HT1080 (cell line): ENCODE data around the gene DUSP9. TPM values are rescaled to one million over a fixed set of nuclear protein-coding genes. Genes with fewer than 3 reads are reported as not detected.

Experiments
- DNase-seq: peaks from one replicate; pipeline ENCODE4 v3.0.0-alpha.2; 2015; ENCODE audit warnings: low read depth
- total RNA-seq: library from RNA; depleted of rRNA; stranded (reverse); fragments of >200 nt; shearing (Covaris generic); gene quantifications from 2 replicates; pipeline ENCODE4 v1.2.3, GENCODE V29; 2014

The DUSP9 gene
- total RNA-seq, 1 experiment from 2014 or later: not detected

DNA sequence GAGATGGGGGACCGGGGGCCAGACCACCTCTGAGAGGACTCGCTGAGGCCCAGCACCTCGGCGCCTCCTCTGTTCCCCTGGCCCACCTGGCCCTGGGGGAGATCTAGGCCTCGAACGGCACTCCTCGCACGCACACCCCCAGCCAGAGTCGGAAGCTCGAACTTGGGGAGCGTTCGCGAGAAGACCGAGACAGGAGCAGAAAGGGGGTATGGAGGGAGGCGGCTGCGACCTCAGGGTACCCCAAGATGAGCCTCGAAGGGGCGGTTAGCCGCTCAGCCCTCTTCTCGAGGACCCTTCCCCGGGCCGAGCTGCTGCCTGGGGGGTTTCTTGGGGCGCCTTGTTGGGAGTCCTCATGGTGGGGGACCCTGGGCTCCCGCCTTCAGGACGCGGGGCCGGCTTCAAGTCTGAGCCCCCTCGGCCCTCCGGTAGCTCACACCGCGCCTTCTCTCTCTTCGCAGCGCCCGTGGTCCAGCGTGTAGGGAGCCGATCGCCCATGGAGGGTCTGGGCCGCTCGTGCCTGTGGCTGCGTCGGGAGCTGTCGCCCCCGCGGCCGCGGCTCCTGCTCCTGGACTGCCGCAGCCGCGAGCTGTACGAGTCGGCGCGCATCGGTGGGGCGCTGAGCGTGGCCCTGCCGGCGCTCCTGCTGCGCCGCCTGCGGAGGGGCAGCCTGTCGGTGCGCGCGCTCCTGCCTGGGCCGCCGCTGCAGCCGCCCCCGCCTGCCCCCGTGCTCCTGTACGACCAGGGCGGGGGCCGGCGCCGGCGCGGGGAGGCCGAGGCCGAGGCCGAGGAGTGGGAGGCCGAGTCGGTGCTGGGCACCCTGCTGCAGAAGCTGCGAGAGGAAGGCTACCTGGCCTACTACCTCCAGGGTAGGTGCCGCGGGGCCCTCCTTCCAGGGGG, 706 bp downstream of the DUSP9 start:
- no peak for DNase-seq

- no peak for DNase-seq
Observed at GRCh38 chrX:153648358-153649177, 1.6 kb downstream of the DUSP9 start.

DNA sequence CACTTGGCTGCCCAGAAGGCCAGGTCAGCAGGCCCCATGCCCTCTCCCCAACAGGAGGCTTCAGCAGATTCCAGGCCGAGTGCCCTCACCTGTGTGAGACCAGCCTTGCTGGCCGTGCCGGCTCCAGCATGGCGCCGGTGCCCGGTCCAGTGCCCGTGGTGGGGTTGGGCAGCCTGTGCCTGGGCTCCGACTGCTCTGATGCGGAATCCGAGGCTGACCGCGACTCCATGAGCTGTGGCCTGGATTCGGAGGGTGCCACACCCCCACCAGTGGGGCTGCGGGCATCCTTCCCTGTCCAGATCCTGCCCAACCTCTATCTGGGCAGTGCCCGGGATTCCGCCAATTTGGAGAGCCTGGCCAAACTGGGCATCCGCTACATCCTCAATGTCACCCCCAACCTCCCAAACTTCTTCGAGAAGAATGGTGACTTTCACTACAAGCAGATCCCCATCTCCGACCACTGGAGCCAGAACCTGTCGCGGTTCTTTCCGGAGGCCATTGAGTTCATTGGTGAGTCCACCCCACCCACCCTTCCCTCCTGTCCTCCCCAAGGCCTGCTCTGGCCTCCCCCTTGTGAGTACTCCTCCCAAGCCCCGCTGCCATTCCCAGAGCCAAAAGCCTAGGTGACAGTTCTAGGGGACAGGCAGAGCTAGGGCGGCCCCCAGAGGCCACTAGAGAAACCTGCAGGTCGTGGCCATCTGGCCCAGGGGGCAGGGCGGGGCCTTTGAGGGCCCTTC, 2.3 kb downstream of the DUSP9 start:
- no peak for DNase-seq

DNA sequence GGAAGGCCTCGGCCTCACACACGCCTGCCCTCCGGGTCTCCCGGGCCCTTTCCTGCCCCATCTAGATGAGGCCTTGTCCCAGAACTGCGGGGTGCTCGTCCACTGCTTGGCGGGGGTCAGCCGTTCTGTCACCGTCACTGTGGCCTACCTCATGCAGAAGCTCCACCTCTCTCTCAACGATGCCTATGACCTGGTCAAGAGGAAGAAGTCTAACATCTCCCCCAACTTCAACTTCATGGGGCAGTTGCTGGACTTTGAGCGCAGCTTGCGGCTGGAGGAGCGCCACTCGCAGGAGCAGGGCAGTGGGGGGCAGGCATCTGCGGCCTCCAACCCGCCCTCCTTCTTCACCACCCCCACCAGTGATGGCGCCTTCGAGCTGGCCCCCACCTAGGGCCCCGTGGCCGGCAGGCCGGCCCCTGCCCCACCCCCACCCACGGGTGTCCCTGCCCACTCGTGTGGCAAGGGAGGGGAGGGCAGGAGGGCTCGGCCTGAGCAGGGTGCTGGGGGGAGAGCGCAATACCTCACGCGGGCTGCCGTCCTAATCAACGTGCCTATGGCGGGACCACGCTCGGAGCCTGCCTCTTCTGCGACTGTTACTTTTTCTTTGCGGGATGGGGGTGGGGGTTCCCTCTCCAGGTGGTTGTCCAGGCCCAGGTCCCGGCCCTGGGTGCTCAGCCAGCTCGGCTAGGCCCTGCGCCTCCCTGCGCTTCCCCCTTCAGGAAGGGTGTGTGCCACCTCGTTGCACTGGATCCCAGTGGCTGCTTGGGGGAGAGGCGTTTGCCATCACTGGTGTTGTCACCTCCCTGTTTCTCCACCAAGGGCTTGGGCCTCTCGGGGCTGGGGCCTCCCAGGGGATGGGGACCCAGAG, 3.1 kb downstream of the DUSP9 start:
- no peak for DNase-seq

DNA sequence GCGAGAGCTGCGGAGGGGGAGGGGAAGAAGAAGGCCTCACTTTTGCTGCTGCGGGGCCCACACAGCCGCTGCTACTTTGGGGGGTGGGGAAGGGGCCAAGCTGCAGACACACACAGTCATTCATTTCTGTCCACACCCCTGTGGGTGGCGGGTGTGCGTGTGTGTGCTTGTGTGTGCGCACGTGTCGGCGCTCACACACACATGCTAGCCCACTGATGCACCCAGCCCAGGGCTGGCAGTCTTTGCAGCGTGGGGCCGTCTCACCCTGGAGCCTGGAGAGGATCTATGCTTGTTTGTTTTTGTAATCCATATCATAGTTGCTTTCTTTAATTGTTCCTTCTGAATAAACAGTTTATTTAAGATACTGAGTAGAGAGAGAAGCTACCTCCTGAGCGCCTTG, 4.0 kb downstream of the DUSP9 start:
- DNase-seq: no peak

GRCh38 chrX:153651540-153652079, 4.6 kb downstream of the DUSP9 start:
- DNase-seq: no peak

DNA sequence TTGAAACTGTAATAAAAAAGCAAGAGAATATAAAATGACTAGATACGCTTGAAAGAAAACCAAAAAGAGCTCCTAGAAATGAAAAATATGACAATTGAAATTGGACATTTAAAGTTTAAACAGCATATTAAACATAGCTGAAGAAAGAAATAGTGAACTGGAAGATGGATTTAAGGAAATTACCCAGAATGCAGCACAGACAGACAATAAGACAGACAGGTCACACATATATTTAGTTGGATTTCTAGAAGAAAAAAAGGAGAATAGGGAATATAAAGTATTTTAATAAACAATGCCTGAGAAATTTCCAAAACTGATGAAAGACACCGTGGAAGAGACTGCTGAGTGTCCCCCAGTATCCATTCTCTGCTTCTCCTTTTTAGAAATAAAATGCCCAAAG, 6.6 kb downstream of the DUSP9 start:
- DNase-seq: no peak

GRCh38 chrX:153657161-153657560, 10.2 kb downstream of the DUSP9 start:
- no peak for DNase-seq

DNA sequence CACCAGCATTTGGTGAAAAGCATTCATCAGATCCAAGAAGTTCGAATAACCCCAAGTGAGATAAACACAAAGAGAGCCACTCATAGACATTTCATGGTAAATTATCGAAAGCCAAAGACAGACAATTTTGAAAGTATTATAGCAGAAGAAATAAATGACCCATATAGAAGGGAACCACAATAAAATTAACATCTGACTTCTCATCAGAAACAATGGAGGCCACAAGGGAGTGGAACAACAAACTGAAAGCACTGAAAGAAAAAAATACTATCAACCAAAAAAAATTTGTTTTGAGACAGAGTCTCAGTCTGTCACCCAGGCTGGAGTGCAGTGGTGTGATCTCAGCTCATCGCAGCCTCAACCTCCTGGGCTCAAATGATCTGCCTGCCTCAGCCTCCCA, 12.3 kb downstream of the DUSP9 start:
- DNase-seq: no peak

DNA sequence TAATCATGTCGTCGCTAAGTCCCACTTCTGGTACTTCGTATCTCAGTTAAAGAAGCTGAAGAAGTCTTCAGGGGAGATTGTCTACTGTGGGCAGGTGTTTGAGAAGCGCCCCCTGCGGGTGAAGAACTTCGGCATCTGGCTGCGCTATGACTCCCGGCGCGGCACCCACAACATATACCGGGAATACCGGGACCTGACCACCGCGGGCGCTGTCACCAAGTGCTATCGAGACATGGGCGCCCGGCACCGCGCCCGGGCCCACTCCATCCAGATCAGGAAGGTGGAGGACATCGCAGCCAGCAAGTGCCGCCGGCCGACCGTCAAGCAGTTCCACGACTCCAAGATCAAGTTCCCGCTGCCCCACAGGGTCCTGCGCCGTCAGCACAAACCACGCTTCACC, 15.3 kb downstream of the DUSP9 start:
- peak; percentile 36 for DNase-seq

DNA sequence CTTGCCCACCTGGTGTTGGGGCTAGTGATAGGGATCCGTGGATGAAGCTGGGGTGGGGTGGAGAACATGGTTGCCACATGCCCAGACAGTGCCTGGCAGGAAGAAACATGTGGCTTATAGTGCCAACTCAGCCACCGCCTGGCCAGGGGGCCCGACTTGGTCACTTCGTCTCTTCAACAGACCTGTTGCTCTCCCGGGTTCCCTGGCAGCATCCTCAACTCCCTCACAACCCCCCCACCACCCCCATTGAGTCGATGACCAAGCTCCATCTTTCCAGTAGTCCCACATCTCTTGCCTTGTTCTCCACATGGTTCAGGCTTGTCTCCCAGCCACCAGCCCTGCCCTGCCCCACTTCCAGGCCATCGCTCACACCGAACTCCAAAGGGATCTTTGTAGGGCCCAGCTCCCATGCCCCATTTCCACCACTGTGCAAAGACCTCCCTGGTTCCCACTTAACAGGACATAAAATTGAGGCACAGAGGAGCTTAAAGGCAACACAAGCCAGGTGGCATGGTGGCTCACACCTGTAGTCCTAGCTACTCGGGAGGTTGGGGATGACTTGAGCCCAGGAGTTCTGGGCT, 18.8 kb downstream of the DUSP9 start:
- DNase-seq: no peak

DNA sequence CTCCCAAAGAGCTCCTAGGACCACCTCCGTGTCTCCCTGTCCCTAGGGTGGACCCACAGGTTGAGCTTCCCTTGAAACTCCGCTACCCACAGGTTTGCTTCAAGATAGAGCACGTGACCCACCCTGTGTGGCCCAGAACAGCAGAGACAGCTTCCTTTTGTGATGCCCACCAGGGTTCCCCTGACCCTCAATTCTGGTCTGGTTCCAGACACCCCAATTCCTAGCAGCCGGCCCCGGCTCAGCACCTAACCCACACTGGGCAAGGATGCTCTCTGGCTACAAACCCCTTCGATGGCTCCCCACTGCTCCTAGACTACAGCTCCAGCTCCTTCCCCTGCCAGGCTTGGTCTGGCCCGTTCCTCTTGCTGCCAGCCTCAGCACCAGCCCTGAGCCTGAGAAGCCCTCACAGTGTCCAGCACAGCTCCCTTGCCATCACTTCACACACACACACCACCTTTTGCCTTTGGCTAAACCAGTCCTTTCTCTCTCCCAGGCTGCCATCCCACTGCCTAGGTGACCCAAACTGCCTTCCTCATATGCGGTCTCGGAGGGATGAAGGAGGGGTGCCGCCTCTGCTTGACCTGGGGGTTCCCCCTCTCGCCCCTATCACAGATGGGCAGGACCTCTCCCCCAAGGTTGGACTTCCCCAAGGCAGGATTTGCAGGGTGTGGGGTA, 20.4 kb downstream of the DUSP9 start:
- DNase-seq: no peak

GRCh38 chrX:153667956-153668396, 21.0 kb downstream of the DUSP9 start:
- peak; percentile 64 for DNase-seq

- no peak for DNase-seq
Observed at GRCh38 chrX:153668423-153669173, 21.6 kb downstream of the DUSP9 start.

GRCh38 chrX:153669174-153669890, 22.3 kb downstream of the DUSP9 start:
- no peak for DNase-seq

DNA sequence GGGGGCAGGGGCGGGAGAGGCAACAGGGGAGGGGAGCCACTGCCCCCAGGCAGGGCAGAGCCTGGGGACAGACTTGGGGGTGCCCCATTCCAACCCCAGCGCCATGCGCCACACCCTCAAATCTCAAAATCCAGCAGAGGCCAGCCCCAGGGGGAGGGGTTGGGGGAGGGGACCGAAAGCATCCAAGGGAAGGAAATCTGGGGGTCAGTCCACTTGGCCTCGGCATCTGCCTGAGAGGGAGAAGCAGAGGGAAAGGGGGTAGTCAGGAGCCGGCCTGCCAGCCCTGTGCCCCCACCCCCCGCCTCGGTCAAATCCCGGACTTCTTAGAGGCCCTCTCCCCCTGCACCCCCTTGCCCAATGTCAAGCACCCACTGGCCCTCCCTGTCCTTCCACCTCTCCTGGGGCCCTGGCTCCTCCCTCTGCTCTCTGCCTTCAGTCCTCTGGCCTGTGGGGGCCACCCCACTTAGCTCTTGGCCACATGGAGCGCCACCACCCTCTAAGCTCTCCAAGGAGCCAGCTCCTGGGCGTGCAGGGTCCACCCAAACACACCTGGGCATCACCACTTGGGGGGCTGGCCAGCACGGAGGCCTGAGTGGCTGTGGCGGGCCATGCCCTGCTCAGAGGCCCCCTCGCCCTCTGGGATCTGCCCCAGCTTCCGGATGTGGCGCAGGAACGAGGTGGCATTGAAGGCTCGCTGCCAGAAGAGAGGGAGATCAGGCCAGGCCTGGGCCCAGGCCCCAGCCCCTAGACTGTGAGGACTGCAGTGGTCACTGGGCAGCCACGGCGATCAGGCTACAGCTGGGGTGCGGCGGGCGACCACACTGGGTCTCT, 23.1 kb downstream of the DUSP9 start:
- DNase-seq: no peak
